Smooth muscle cell (in vitro differentiated cells): ENCODE measurements around the gene CFAP157. TPM values are rescaled to one million over a fixed set of nuclear protein-coding genes. Genes with fewer than 3 reads are reported as not detected.

ENCODE experiments used
- DNase-seq: peaks from one replicate; lab custom pipeline; 2025; ENCODE audit not compliant: unreplicated experiment; lab: John Stamatoyannopoulos, UW
- H2AFZ ChIP-seq: fragments of 200-600 bp; sonication (generic); 2 replicates; pipeline ENCODE4 v1.6.0; 2016; ENCODE audit warnings: antibody characterized with exemption, low read depth, mild to moderate bottlenecking
- H3F3A ChIP-seq: fragments of 200-600 bp; sonication (generic); 2 replicates; pipeline ENCODE4 v1.6.0; 2017; ENCODE audit warnings: antibody characterized with exemption, low read depth
- H3K27ac ChIP-seq: fragments of 200-600 bp; sonication (generic); 2 replicates; pipeline ENCODE4 v1.5.1; 2016; ENCODE audit warnings: low read depth, mild to moderate bottlenecking
- H3K27me3 ChIP-seq: fragments of 200-600 bp; sonication (generic); 2 replicates; pipeline ENCODE4 v1.6.1; 2016; ENCODE audit warnings: low read depth, mild to moderate bottlenecking
- H3K36me3 ChIP-seq: fragments of 200-600 bp; sonication (generic); 2 replicates; pipeline ENCODE4 v1.5.1; 2016; ENCODE audit warnings: low read depth
- H3K4me1 ChIP-seq: fragments of 200-600 bp; sonication (generic); 2 replicates; pipeline ENCODE4 v1.5.1; 2016; ENCODE audit warnings: low read depth
- H3K4me2 ChIP-seq: fragments of 200-600 bp; sonication (generic); 2 replicates; pipeline ENCODE4 v1.6.0; 2016; ENCODE audit warnings: mild to moderate bottlenecking
- H3K4me3 ChIP-seq: fragments of 200-600 bp; sonication (generic); 2 replicates; pipeline ENCODE4 v1.5.1; 2016; ENCODE audit warnings: mild to moderate bottlenecking
- H3K79me2 ChIP-seq: fragments of 200-600 bp; sonication (generic); 2 replicates; pipeline ENCODE4 v1.6.0; 2016; ENCODE audit warnings: low read depth, mild to moderate bottlenecking
- H3K9ac ChIP-seq: fragments of 200-600 bp; sonication (generic); 2 replicates; pipeline ENCODE4 v1.6.0; 2016; ENCODE audit warnings: low read depth
- H3K9me3 ChIP-seq: fragments of 200-600 bp; sonication (generic); replicated peaks from 2 replicates; pipeline ENCODE4 v1.5.1; 2016; ENCODE audit warnings: low read depth
- H4K20me1 ChIP-seq: fragments of 200-600 bp; sonication (generic); 2 replicates; pipeline ENCODE4 v1.6.0; 2016; ENCODE audit warnings: low read depth
- CTCF ChIP-seq: fragments of 200-600 bp; sonication (generic); IDR thresholded peaks from 2 replicates; pipeline ENCODE4 v1.5.1; 2017; ENCODE audit warnings: borderline replicate concordance, mild to moderate bottlenecking, antibody characterized with exemption; ENCODE audit not compliant: insufficient read depth, poor library complexity, severe bottlenecking
- WGBS: methylation state at CpG from one replicate; pipeline ENCODE4 v1.1.7; 2016; ENCODE audit warnings: low lambda C conversion rate; 5-methylcytosine and 5-hydroxymethylcytosine counted together
- polyA plus RNA-seq: library from polyadenylated mRNA; unstranded; fragments of >200 nt; fragmentation: Nextera tagmentation; extraction: Ambion mirVana; gene quantifications from 2 replicates; pipeline ENCODE4 v1.2.1, GENCODE V29; 2016
- total RNA-seq: library from RNA; depleted of rRNA; stranded (reverse); fragments of >200 nt; gene quantifications from 2 replicates; pipeline ENCODE4 v1.2.3, GENCODE V29; 2014

Gene CFAP157
- total and polyA plus RNA-seq, 2 experiments from 2014 or later = 0.33 TPM; not detected in 1

DNA sequence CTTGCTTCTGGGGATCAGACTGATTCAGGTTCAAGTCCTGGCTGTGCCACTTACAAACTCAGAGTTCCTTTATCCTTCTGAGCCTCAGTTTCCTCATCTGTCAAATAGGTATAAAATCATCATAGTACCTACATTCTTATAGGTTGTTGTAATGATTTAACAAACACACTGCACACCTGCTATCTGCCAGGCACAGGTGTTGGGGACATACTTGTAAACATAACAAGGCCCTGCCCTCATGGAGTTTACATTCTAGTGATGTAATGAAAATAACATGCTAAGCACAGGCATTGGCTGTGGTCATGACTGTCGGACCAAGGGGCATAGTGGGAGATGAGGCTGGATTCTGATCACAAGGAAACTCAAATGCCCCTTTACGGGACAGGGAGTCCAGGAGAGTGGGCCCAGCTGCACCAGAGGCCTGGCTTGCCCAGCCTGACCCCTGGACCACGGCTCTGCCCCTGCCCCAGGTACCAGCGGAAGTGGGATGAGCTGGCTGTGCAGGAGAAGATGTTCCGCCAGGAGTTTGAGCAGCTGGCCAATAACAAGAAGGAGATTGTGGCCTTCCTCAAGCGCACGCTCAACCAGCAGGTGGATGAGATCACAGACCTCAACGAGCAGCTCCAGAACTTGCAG lies 2.3 kb downstream of the CFAP157 start:
- Histone ChIP-seq H3K9ac (no peak overlapping the region), H3K79me2 (no peaks in the 10 kb centered on the region), H3F3A (no peaks in the 10 kb centered on the region), H3K27ac (no peak overlapping the region), H3K36me3 (no peaks in the 10 kb centered on the region), H4K20me1 (no peaks in the 10 kb centered on the region), H3K4me3 (no peak overlapping the region), H3K4me1 (peaks cover 7% of the 10 kb centered on the region), H3K4me2 (no peak overlapping the region), H2AFZ (no peak overlapping the region), H3K27me3 (no peaks in the 10 kb centered on the region), H3K9me3 (no peaks in the 10 kb centered on the region)
- no peak for TF ChIP-seq CTCF
- DNase-seq = no peak
- 96% methylated on average over 8 of the region's 8 CpGs for WGBS

- no peak overlapping the region for H3K9ac ChIP-seq
- H3K79me2 ChIP-seq = no peaks in the 10 kb centered on the region
- H3K4me1 ChIP-seq = peaks cover 11% of the 10 kb centered on the region
- no peak for DNase-seq
- H3K4me3 ChIP-seq = no peak overlapping the region
- WGBS = 94% methylated on average over 10 of the region's 10 CpGs
- no peaks in the 10 kb centered on the region for H3K27me3 ChIP-seq
- no peaks in the 10 kb centered on the region for H3K36me3 ChIP-seq
- H4K20me1 ChIP-seq = no peaks in the 10 kb centered on the region
- H3K9me3 ChIP-seq = no peaks in the 10 kb centered on the region
- no peak overlapping the region for H2AFZ ChIP-seq
- no peak overlapping the region for H3K4me2 ChIP-seq
- H3K27ac ChIP-seq = no peak overlapping the region
- H3F3A ChIP-seq = no peaks in the 10 kb centered on the region
- no peak for TF ChIP-seq CTCF
Observed at GRCh38 chr9:127710204-127710783, 3.5 kb downstream of the CFAP157 start.

GRCh38 chr9:127711226-127711701 lies 4.5 kb downstream of the CFAP157 start:
- Histone ChIP-seq H3F3A (no peaks in the 10 kb centered on the region), H3K36me3 (no peaks in the 10 kb centered on the region), H3K4me2 (no peak overlapping the region), H3K9ac (no peak overlapping the region), H3K4me3 (no peak overlapping the region), H3K4me1 (peaks cover 11% of the 10 kb centered on the region), H4K20me1 (no peaks in the 10 kb centered on the region), H3K27ac (no peak overlapping the region), H3K9me3 (no peaks in the 10 kb centered on the region), H3K79me2 (no peaks in the 10 kb centered on the region), H2AFZ (no peak overlapping the region), H3K27me3 (no peaks in the 10 kb centered on the region)
- WGBS = 96% methylated on average over 9 of the region's 9 CpGs
- DNase-seq = no peak
- no peak for TF ChIP-seq CTCF

GRCh38 chr9:127711831-127712274 lies 5.1 kb downstream of the CFAP157 start:
- Histone ChIP-seq H3K79me2 (no peaks in the 10 kb centered on the region), H3K4me3 (no peak overlapping the region), H2AFZ (no peak overlapping the region), H3K4me1 (peaks cover 11% of the 10 kb centered on the region), H3K36me3 (no peaks in the 10 kb centered on the region), H3K9me3 (no peaks in the 10 kb centered on the region), H3K27ac (no peak overlapping the region), H3K4me2 (no peak overlapping the region), H3K27me3 (no peaks in the 10 kb centered on the region), H4K20me1 (no peaks in the 10 kb centered on the region), H3F3A (no peaks in the 10 kb centered on the region), H3K9ac (no peak overlapping the region)
- DNase-seq = no peak
- 81% methylated on average over 11 of the region's 11 CpGs for WGBS
- TF ChIP-seq CTCF = no peak
